ENCODE data around the gene BIN1. TPM values are rescaled to one million over a fixed set of nuclear protein-coding genes. Genes with fewer than 3 reads are reported as not detected.
A peak's percentile ranks its signal among the peaks of the same experiment; 100 is the strongest.

The BIN1 gene
- total and polyA plus RNA-seq, 12 donors, result 62.1 to 207 (median 125) TPM

DNA sequence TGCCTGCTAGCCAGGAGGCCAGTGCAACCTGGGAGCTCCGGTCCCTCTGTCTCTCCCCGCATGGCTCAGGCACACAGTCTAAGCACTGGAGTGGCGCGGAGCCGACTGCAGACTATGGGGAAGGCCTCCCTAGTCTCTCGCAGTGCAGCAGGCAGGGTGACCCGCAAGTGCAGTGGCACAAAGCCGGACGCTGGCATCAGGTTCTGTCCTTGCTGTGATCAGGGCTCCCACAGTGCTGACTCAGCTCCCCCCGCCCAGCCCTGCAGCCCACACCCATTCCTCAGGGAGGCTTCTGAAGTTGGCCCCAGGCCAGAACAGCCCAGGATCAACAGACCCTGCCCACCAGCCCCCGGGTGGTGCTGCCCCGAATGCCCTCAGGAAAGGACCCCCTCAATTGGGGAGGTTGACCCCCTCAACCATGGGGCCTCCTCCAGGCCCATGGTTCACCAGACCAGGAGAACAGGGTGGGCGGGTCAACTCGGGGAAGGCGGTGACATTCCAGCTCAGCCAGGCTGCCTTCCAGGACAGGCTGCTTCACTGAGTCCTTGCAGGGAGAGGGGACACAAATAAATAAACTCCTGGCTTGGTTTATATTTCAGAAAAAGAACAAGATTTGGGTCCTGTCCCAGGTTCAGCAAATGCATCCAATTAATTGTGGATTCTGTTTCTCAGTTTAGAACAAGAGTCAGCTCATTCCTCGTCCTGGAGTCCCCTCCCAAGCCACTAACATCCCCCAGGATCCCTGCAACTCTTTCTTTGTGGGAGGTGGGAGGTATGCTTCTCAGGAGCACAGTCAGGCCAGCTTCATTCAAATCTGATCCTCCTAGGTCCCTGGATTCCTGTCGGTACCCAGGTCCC lies 12.2 kb downstream of the BIN1 start:
- H3K9me3 ChIP-seq (replicated peaks in 1 of 3), result no peaks in the 10 kb centered on the region
- H3K4me1 ChIP-seq (replicated peaks in 1 of 2), result peaks cover 59 to 61% of the 10 kb centered on the region in 2 donors
- peak overlapping the region; percentile 23 to 89 (median 61) for H3K27ac ChIP-seq
- H3K36me3 ChIP-seq (replicated peaks in 1 of 2), result no peaks in the 10 kb centered on the region
- WGBS, 4 donors, result 22 to 50% (median 33%) methylated on average over 9 to 17 of the region's 17 CpGs
- H3K27me3 ChIP-seq, result no peaks in the 10 kb centered on the region
- TF ChIP-seq, protein P1, sequence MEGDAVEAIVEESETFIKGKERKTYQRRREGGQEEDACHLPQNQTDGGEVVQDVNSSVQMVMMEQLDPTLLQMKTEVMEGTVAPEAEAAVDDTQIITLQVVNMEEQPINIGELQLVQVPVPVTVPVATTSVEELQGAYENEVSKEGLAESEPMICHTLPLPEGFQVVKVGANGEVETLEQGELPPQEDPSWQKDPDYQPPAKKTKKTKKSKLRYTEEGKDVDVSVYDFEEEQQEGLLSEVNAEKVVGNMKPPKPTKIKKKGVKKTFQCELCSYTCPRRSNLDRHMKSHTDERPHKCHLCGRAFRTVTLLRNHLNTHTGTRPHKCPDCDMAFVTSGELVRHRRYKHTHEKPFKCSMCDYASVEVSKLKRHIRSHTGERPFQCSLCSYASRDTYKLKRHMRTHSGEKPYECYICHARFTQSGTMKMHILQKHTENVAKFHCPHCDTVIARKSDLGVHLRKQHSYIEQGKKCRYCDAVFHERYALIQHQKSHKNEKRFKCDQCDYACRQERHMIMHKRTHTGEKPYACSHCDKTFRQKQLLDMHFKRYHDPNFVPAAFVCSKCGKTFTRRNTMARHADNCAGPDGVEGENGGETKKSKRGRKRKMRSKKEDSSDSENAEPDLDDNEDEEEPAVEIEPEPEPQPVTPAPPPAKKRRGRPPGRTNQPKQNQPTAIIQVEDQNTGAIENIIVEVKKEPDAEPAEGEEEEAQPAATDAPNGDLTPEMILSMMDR (IDR thresholded peaks at IDR 0.05), result no peak
- TF ChIP-seq POLR2A (IDR thresholded peaks at IDR 0.05), result peak; percentile 32 to 85
- intact Hi-C loops (cut with DNase I), result no loop called here
- peak; percentile 89 to 97 (median 95) for DNase-seq
- no peak overlapping the region for H3K4me3 ChIP-seq

DNA sequence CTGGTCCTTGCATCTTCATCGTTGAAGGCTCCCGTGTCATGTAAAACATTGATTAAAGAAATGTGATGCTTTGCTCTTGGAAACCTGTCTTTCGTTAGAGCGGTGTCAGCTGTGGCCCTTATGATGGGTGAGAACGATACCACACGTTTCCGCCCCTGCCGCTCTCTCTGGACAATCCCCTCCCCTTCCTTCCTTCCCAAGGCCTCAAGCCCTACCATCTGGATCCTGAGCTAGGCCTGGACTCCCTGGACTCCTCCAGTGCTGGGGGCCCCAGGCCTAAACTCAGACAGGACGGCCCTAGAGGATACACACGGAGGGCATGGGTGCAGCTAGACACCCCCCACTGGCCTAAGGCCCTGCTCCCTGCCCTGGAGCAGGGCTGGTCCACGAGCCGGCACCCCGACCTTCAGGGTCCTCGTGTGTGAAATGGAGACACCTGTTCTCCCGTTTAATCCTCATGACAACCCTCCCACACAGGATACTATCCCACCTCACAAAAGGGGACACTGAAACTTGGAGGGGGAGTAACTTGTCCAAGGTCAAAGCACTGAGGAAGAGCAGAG lies 13.2 kb downstream of the BIN1 start:
- peak in 1 of 7 donors; percentile 15 for DNase-seq
- TF ChIP-seq, protein P1 (IDR thresholded peaks at IDR 0.05), result no peak
- TF ChIP-seq POLR2A (IDR thresholded peaks at IDR 0.05), result no peak
- intact Hi-C loops (cut with DNase I), result no loop called here
- Histone ChIP-seq H3K27me3 (no peaks in the 10 kb centered on the region), H3K4me3 (no peak overlapping the region), H3K9me3 (replicated peaks in 1 of 3) (no peaks in the 10 kb centered on the region), H3K4me1 (replicated peaks in 1 of 2) (peaks cover 56 to 59% of the 10 kb centered on the region in 2 donors), H3K36me3 (replicated peaks in 1 of 2) (no peaks in the 10 kb centered on the region), H3K27ac (peak overlapping the region in 4 of 5 donors; percentile 13 to 89 (median 65))
- 53 to 71% (median 62%) methylated on average over 10 to 15 of the region's 15 CpGs for WGBS, 4 donors

DNA sequence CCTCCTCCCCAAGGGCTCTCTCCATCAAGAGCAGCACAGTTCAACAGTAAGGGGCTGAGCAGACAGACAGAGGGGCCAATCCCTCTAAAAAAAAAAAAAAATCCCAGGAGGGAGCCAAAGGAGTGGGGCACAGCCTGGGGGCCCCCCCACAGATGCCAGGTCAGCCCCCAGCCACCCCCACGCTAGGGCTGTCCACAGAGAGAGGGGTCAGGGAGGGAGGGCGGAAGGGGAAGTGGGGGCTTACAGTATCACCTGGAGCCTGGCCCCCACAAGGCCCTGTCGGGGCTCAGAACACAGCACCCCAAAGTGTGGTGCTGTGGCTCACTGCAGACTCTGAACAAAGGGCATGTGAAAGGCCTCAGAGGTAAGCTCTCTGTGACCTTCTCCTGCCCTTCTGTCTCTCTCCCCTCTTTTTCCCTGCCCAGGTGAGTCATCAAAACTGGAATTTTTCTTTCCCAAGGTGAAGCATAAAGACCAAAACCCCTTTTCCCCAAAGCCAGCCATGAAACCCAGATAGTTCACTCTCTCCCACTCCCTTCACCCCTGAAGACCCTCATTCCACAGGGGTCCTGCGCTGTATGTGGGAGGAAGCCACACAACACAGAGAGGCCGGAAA lies 13.9 kb downstream of the BIN1 start:
- Histone ChIP-seq H3K4me3 (no peak overlapping the region), H3K27ac (peak overlapping the region in 3 of 5 donors; percentile 26 to 89 (median 61)), H3K36me3 (replicated peaks in 1 of 2) (no peaks in the 10 kb centered on the region), H3K9me3 (replicated peaks in 1 of 3) (no peaks in the 10 kb centered on the region), H3K27me3 (no peaks in the 10 kb centered on the region), H3K4me1 (replicated peaks in 1 of 2) (peaks cover 54 to 56% of the 10 kb centered on the region in 2 donors)
- TF ChIP-seq, protein P1 (IDR thresholded peaks at IDR 0.05), result no peak
- no peak for TF ChIP-seq POLR2A (IDR thresholded peaks at IDR 0.05)
- intact Hi-C loops (cut with DNase I), result no loop called here
- WGBS, 4 donors, result 72 to 88% (median 85%) methylated on average over 5 of the region's 5 CpGs
- DNase-seq, result peak in 1 of 7 donors; percentile 8

DNA sequence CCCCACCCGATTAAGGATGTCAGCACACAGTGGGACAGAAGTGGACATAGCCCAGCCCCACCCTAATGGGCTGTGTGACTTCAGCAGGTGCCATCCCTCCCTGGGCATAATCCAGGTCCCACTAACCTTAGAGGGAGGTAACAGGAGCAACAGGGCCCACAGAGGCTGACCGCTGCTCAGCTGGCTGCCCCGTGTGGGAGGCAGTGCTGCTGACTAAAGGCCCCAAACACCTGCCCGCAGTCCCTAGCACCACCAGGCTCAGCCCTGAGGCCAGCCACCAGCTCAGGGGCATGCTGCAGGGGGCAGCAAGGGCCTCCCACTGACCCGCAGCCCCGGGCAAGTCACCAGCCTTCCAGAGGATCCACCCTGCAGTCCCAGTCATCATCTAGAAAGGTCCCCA lies 14.6 kb downstream of the BIN1 start:
- intact Hi-C loops (cut with DNase I), result no loop called here
- DNase-seq, result peak in 1 of 7 donors; percentile 16
- H3K27me3 ChIP-seq, result no peaks in the 10 kb centered on the region
- H3K27ac ChIP-seq, result peak overlapping the region in 2 of 5 donors; percentile 61 to 89
- H3K9me3 ChIP-seq (replicated peaks in 1 of 3), result no peaks in the 10 kb centered on the region
- H3K4me3 ChIP-seq, result no peak overlapping the region
- TF ChIP-seq POLR2A (IDR thresholded peaks at IDR 0.05), result no peak
- TF ChIP-seq, protein P1 (IDR thresholded peaks at IDR 0.05), result no peak
- H3K4me1 ChIP-seq (replicated peaks in 1 of 2), result peaks cover 54 to 56% of the 10 kb centered on the region in 2 donors
- WGBS, 4 donors, result 84 to 100% (median 86%) methylated on average over 1 to 6 of the region's 6 CpGs; no CpG with 5 or more reads in 1 of the 4 donors
- H3K36me3 ChIP-seq (replicated peaks in 1 of 2), result no peaks in the 10 kb centered on the region
